C4-2B (cell line): ENCODE measurements around the gene SHC1.

Source experiments
- ZFX ChIP-seq: fragments of 450-650 bp; IDR thresholded peaks from 2 replicates; pipeline ENCODE4 v1.6.1; 2017
- TF ChIP-seq, protein P1 (sequence below): fragments of 450-650 bp; conservative IDR thresholded peaks from 2 replicates; pipeline ENCODE4 v1.5.1; 2017; ENCODE audit warnings: mild to moderate bottlenecking

DNA sequence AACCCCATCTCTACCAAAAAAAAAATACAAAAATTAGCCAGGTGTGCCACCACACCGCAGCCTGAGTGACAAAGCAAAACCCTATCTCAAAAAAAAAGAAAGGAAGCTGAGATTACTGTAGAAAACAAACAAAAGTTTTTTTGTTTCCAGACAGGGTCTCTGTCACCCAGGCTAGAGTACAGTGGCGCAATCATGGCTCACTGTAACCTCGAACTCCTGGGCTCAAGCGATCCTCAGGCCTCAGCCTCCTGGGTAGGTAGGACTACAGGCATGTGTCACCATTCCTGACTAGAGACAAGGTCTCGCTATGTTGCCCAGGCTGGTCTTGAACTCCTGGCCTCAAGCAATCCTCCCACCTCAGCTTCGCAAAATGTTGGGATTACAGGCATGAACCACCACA is 6.2 kb downstream of the SHC1 start:
- TF ChIP-seq, protein P1, sequence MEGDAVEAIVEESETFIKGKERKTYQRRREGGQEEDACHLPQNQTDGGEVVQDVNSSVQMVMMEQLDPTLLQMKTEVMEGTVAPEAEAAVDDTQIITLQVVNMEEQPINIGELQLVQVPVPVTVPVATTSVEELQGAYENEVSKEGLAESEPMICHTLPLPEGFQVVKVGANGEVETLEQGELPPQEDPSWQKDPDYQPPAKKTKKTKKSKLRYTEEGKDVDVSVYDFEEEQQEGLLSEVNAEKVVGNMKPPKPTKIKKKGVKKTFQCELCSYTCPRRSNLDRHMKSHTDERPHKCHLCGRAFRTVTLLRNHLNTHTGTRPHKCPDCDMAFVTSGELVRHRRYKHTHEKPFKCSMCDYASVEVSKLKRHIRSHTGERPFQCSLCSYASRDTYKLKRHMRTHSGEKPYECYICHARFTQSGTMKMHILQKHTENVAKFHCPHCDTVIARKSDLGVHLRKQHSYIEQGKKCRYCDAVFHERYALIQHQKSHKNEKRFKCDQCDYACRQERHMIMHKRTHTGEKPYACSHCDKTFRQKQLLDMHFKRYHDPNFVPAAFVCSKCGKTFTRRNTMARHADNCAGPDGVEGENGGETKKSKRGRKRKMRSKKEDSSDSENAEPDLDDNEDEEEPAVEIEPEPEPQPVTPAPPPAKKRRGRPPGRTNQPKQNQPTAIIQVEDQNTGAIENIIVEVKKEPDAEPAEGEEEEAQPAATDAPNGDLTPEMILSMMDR: no peak
- no peak for TF ChIP-seq ZFX
